HG03342 (cell line): Measurements from ENCODE around the gene GFRA4.

Experiments used
- ATAC-seq: cut with Tn5 transposase; IDR thresholded peaks from one replicate; pipeline ENCODE4 v1.9.1; 2021; ENCODE audit warnings: mild to moderate bottlenecking, moderate library complexity; ENCODE audit not compliant: unreplicated experiment

The GFRA4 gene

DNA sequence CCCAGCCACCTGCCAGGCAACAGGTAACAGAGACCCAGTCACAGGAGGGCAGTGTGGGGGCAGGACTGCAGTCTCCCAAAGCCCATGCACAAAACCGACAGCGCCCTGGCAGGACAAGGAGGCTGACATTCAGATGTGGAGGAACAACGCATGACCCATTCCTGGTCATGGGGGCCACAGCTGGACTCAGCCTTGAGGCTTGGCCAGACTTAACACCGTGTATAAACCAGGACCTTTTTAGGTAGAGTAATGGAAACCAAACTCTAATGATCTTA lies 8.1 kb downstream of the GFRA4 start:
- no peak for ATAC-seq

DNA sequence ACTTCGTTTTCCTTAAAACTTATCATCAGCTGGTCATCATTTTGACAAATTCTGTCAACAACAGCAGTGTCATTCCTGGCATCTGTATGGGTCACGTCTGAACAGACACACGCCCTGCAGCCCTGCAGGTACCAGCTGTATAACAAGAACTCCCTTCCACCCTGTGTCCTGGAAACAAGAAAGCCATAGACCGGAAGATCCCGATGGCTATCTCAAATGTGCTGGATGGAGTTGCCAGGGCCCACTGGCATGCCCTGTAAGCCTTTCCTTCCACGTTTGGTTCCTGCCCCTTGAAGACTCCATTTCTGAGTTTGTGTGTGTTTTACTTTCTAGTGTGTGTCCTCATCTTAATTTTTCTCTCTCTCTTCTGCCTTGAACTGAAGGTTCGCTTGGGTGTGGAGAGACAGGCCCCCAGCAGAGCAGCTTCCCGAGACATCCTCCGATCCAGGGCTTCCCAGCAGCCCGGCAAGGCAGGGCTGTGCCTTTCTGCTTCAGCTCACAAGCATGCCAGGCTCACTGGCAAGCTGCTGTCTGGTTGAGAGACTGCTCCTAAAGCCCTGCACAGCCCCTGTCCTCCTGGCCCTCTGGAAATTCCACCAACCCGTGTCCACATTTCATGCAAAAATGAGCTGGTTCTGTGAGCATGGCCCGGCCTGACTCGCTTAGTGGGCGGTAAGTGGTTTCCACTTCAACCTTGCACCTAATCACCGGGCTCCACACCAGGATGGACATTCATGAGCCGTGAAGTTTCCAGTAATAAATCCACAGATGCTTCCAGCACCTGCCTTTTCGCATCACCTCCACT lies 8.7 kb downstream of the GFRA4 start:
- no peak for ATAC-seq

DNA sequence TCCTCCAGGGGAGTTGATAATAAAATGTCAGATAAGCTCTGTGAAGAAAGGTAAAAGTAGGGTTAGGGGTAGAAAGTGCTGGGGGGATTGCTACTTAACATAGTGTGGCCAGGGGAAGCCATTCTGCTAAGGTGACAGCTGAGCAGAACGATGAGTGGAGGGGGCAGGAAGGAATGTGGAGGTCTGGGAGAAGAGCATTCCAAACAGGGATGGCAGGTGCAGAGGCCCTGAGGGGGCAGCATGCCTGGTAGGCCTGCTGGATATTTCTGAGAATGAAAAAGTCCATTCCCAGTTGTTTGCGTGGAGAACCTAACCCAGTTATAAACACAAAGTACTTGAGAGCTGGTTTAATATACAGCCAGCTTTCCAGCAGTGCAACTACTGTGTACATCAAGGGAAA lies 9.3 kb downstream of the GFRA4 start:
- no peak for ATAC-seq

DNA sequence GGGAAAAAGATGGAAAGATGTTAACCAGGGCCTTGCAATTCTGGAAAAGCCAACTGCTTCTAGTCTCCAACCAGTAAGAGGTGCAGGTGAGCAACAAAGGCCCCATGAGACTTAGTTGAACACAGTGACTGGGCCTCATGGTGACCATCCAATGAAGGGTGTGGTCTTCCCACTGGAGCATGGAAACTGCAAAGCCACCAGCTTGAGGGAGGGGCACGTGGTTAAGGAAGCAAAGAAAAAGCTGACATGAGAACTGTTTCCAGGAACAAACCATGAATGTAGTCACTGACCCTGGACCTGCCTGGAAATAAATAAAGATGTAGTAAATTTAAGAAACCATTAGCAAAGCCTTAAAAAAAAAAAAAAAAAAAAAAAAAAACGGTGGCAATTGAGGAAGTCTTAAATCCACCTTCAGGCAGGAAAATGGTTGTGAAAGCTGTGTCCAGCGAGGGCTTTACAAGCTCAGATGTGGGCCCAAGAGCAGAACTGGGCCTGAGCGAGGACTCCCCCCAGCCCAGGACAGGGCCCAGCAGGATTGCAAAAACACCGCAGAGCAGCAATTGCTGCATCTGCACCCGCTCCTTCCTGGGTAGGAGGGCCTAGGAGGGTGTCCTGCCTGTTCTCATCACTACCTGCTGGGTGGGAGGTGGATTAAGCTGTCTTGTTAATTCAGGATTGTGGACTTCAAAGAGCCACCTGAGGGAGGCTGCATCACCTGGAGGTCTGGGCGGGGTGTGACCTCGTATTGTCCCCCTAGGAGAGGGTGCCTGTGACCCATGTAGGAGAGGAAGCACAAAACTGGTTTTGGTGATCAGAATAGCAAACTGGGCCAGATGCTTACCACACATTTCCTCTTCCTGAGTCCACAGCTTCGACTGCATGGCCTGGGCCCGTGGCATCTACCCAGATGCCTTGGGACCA lies 10.3 kb downstream of the GFRA4 start:
- no peak for ATAC-seq

DNA sequence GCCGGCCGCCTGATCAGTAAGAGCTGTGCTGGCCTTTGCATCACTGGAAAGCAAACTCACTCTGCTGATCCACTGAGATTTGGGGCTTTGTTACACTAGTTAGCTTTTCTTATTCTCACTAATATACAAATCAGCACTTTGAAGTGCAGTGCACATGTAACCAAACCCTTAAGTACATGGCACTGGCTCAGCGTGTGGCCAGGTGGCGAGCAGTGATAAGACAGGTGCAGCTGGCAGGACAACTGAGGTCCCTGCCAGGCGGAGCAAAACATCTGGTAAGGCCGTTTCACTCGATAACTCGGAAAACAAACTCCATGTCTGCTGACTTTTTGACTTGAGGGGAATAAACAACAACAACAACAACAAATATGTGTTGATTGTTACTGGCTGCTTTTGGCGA lies 11.0 kb downstream of the GFRA4 start:
- no peak for ATAC-seq

GRCh38 chr20:3651204-3651962 lies 11.8 kb downstream of the GFRA4 start:
- no peak for ATAC-seq

DNA sequence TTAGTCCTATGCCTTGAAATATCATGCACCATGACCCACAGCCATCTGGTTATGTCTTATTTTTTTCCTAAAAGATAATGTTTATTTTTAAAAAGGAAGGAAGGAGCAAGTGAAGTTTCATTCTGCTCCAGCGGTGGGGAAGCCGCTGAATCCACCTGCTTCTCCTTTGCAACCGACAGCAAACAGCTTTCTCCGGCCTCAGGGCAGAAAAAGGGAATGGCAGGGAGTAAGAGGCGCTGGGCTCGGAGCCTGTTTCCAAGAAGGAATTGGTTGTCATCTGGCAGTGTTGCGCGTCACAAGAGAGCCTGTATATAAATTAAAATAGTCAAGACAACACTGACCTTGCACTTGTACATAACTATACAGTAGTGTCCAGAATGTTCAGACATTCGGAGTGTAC lies 14.2 kb downstream of the GFRA4 start:
- ATAC-seq: no peak

- ATAC-seq: no peak
Measured at GRCh38 chr20:3647473-3647872, 15.7 kb downstream of the GFRA4 start.

GRCh38 chr20:3646651-3647050 lies 16.5 kb downstream of the GFRA4 start:
- no peak for ATAC-seq

GRCh38 chr20:3646067-3646440 lies 17.1 kb downstream of the GFRA4 start:
- no peak for ATAC-seq

GRCh38 chr20:3645309-3646066 lies 17.7 kb downstream of the GFRA4 start:
- no peak for ATAC-seq

DNA sequence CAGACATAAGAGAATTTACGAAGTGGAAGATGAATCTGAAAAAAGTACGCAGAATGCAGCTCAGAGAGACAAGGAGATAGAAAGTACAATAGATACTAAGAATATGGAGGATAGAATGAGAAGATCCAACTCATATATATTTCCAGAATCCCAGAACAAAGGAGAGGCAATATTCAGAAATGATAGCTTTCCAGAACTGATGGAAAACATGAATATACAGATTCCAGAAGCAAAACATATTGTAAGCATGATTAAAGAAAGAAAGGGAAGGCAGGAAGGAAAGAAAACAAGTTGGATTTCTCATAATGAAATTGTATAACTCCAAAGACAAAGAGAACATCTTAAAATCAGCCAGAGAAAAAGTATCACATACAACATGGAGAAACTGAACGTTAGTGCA lies 22.9 kb downstream of the GFRA4 start:
- ATAC-seq: no peak

DNA sequence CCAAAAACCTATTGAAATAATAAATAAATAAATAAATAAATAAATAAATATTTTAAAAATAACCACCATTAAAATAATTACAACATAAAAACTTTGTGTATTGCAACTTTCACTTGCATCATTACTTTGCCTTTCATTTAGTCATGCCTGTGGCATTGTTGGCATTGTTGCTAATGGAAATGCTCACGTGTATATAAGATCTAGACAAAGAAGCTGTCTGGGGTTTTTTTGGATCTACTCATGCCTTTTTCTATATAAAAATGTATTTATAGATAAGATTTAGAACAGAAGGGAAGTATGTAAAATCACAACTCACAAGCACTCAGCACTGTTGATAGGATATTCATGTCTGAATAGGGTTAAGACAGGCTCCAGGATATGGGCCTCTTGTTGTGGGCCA lies 27.9 kb downstream of the GFRA4 start:
- no peak for ATAC-seq

GRCh38 chr20:3633913-3634478 lies 29.2 kb downstream of the GFRA4 start:
- no peak for ATAC-seq

DNA sequence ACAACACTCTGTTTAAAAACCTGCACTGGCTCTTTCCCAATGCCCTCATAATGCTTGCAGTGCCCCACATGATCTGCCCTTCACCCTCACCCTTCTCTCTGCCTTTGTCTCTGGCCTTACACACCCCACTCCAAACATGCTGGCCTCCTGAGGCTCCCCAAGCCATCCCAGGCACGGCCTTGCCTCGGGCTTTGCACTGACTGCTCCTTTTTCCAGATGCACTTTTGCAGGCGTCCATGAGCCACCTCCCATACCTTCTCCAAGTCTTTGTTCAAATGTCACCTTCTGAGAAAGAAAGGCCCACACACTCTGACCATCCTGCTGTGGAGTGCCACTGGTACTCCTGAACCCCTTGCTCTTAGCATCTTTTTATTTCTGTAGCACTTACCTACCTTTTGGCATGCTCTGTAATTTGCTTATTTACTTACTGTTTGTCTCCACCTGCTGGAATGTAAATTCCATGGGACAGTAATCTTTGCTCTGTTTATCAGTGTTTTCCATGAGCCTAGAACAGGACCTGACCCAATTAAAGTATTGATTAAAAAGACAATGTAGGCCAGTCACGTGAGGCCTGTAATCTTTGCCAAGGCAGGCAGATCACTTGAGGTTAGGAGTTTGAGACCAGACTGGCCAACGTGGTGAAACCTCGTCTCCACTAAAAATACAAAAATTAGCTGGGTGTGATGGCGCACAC lies 30.7 kb downstream of the GFRA4 start:
- ATAC-seq: no peak

GRCh38 chr20:3631534-3631933 lies 31.7 kb downstream of the GFRA4 start:
- ATAC-seq: no peak

DNA sequence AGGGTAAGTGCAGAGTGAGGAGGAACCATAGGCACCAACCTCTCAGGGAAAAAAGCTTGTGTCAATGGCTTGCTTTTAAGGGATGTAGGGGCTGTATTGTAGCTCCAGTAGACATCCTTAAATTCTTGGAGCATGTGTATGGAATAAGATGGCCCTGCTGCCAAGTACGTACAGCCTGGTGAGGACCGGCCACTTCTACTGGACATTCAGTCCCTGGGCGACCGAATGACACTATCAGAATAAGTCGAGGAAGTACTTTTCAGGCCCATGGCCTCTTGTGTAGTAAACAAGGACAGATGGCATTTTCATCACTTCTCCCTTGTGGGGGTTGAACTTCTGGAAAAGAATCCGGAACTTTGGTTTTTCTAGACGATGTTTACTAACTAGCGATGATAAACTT lies 32.8 kb downstream of the GFRA4 start:
- ATAC-seq: no peak

DNA sequence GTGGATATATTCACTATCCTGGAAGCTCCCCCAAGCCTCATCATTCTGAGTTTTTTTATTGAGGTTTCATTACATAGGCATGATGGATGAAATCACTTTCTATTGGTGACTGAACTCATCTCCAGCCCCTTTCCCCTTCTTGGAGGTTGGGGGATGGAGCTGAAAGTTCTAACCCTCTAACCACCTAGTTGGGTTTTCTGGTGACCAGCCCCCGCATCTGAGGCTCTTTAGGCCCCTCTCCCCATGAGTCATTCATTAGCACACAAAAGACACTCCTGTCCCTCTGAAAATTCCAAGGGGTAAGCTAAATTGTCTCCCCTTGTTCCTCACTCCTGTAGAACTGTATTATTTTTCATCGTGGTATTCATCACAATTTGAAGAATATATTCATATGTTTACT lies 33.3 kb downstream of the GFRA4 start:
- no peak for ATAC-seq

DNA sequence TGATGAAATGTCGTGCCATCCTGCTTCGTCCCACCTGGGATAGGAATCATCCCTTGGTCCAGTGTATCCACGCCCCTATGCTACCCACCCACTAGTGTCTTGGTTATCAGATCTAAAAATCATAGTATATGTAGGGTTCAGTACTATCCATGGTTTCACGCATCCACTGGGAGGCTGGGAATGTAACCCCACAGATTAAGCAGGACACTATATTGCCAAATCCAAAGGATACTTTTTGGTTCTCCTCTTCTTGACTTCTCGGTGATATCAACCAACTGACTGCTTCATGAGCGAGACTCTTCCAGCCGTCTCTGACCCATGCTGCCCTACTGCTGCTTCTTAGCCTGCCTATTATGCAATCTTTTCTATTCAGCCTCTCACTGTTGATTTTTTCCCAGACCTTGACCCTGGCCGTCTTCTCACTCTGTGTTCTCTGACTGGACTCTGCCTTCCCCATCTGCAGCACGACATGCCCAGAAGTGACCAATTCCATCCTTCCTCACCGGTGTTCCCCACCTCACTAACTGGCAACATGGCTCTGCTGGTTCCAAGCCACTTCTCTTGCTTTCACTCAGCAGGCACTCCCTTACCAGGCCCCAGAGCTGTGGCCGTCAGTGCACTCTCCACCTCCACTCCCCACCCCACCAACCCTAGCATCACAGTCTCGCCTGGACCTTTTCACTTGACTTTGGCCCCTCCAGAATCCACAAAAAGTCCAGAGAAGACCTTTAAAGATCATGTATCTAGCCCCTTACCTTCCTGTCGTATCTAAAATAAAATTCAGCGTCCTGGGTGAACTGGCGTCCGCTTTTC lies 34.5 kb downstream of the GFRA4 start:
- ATAC-seq: no peak
